ENCODE measurements around the gene FAM181A. TPM values are rescaled to one million over a fixed set of nuclear protein-coding genes. Genes with fewer than 3 reads are reported as not detected.

The FAM181A gene
- total and polyA plus RNA-seq, 2 donors (not counting 1 experiment from before 2014, with no cell fraction given), result not detected

GRCh38 chr14:93946104-93946503 lies 19.0 kb downstream of the FAM181A start:
- Histone ChIP-seq H3K9ac (ENCODE audit: low read length) (no peak overlapping the region), H3K4me3 (ENCODE audit: control extremely low read depth in 1 of 5, extremely low read depth in 1 of 5, insufficient read depth in 1 of 5, low read depth in 2 of 5, low read length in 4 of 5) (no peak overlapping the region), H3K4me1 (ENCODE audit: control insufficient read depth in 2 of 2, insufficient read depth in 2 of 2, low read length in 2 of 2) (no peaks in the 10 kb centered on the region), H3K9me3 (ENCODE audit: control extremely low read depth in 1 of 3, control insufficient read depth in 2 of 3, insufficient read depth in 1 of 3, low read length in 2 of 3) (no peaks in the 10 kb centered on the region), H3K4me2 (replicated peaks; ENCODE audit: low read depth, low read length, poor library complexity, severe bottlenecking) (no peak overlapping the region), H3K79me2 (ENCODE audit: control insufficient read depth, insufficient read depth, low read length) (no peaks in the 10 kb centered on the region), H2AFZ (ENCODE audit: insufficient read depth, low read depth, low read length, poor library complexity, severe bottlenecking) (no peak overlapping the region), H3K27me3 (replicated peaks in 1 of 4; ENCODE audit: control extremely low read depth in 1 of 4, control insufficient read depth in 3 of 4, insufficient read depth in 4 of 4, low read length in 3 of 4) (no peaks in the 10 kb centered on the region), H3K36me3 (replicated peaks in 1 of 2; ENCODE audit: control extremely low read depth in 1 of 2, control insufficient read depth in 1 of 2, extremely low read depth in 1 of 2, insufficient read depth in 2 of 2, low read length in 1 of 2) (no peaks in the 10 kb centered on the region), H3K27ac (ENCODE audit: low read length in 2 of 2) (no peak overlapping the region), H4K20me1 (ENCODE audit: control insufficient read depth, insufficient read depth, low read length, poor library complexity, severe bottlenecking) (no peaks in the 10 kb centered on the region)
- Mint-ChIP-seq H3K9me3 (ENCODE audit: insufficient read depth) (no peaks in the 10 kb centered on the region), H3K27me3 (peaks cover 3% of the 10 kb centered on the region), H3K27ac (no peak overlapping the region), H3K4me1 (no peaks in the 10 kb centered on the region), H3K4me3 (no peak overlapping the region)
- intact Hi-C loops (cut with micrococcal nuclease), result loop anchor here (5.0 kb wide), 1 partner anchor 41 kb away; no protein-coding TSS in a partner anchor
- ChIA-PET CTCF (interaction anchor here (1.2 to 22.1 kb wide), 2 partner anchors 9 to 21 kb away, joined by 3 to 1036 read pairs; partner anchors contain the start of gene ASB2), POLR2A (no interaction called here)
- DNase-seq, result no peak
- no peak for ATAC-seq (ENCODE audit: low read depth)
- WGBS (ENCODE audit: insufficient coverage), result 86% methylated on average over 6 of the region's 6 CpGs
- TF ChIP-seq CTCF (IDR thresholded peaks at IDR 0.05), result no peak
- TF ChIP-seq EZH2 (IDR thresholded peaks at IDR 0.05; ENCODE audit: borderline replicate concordance, insufficient read depth, low read depth, low read length, poor library complexity, severe bottlenecking), result no peak

- H4K20me1 ChIP-seq (ENCODE audit: control insufficient read depth, insufficient read depth, low read length, poor library complexity, severe bottlenecking), result no peaks in the 10 kb centered on the region
- intact Hi-C loops (cut with micrococcal nuclease), result loop anchor here (5.0 kb wide), 1 partner anchor 41 kb away; no protein-coding TSS in a partner anchor
- H3K36me3 ChIP-seq (replicated peaks in 1 of 2; ENCODE audit: control extremely low read depth in 1 of 2, control insufficient read depth in 1 of 2, extremely low read depth in 1 of 2, insufficient read depth in 2 of 2, low read length in 1 of 2), result no peaks in the 10 kb centered on the region
- Mint-ChIP-seq H3K4me3 (no peak overlapping the region), H3K4me1 (no peaks in the 10 kb centered on the region), H3K27me3 (peaks cover 3% of the 10 kb centered on the region), H3K27ac (no peak overlapping the region), H3K9me3 (ENCODE audit: insufficient read depth) (no peaks in the 10 kb centered on the region)
- DNase-seq (no peak), ATAC-seq (ENCODE audit: low read depth) (no peak)
- ChIA-PET POLR2A (no interaction called here), CTCF (interaction anchor here (1.2 to 22.1 kb wide), 2 partner anchors 9 to 20 kb away, joined by 3 to 1036 read pairs; partner anchors contain the start of gene ASB2)
- no peak overlapping the region for H3K4me3 ChIP-seq (ENCODE audit: control extremely low read depth in 1 of 5, extremely low read depth in 1 of 5, insufficient read depth in 1 of 5, low read depth in 2 of 5, low read length in 4 of 5)
- no peak overlapping the region for H2AFZ ChIP-seq (ENCODE audit: insufficient read depth, low read depth, low read length, poor library complexity, severe bottlenecking)
- H3K9me3 ChIP-seq (ENCODE audit: control extremely low read depth in 1 of 3, control insufficient read depth in 2 of 3, insufficient read depth in 1 of 3, low read length in 2 of 3), result no peaks in the 10 kb centered on the region
- no peaks in the 10 kb centered on the region for H3K4me1 ChIP-seq (ENCODE audit: control insufficient read depth in 2 of 2, insufficient read depth in 2 of 2, low read length in 2 of 2)
- H3K4me2 ChIP-seq (replicated peaks; ENCODE audit: low read depth, low read length, poor library complexity, severe bottlenecking), result no peak overlapping the region
- H3K27ac ChIP-seq (ENCODE audit: low read length in 2 of 2), result no peak overlapping the region
- no peak for TF ChIP-seq CTCF (IDR thresholded peaks at IDR 0.05)
- TF ChIP-seq EZH2 (IDR thresholded peaks at IDR 0.05; ENCODE audit: borderline replicate concordance, insufficient read depth, low read depth, low read length, poor library complexity, severe bottlenecking), result no peak
- H3K79me2 ChIP-seq (ENCODE audit: control insufficient read depth, insufficient read depth, low read length), result no peaks in the 10 kb centered on the region
- H3K27me3 ChIP-seq (replicated peaks in 1 of 4; ENCODE audit: control extremely low read depth in 1 of 4, control insufficient read depth in 3 of 4, insufficient read depth in 4 of 4, low read length in 3 of 4), result no peaks in the 10 kb centered on the region
- 98% methylated on average over 7 of the region's 7 CpGs for WGBS (ENCODE audit: insufficient coverage)
- no peak overlapping the region for H3K9ac ChIP-seq (ENCODE audit: low read length)
Measured at GRCh38 chr14:93946541-93947090, 19.5 kb downstream of the FAM181A start.
